DMS153 (cell line): ENCODE results near the gene SPACDR.
A peak's percentile ranks its signal among the peaks of the same experiment; 100 is the strongest.
"Not testable (repeated sequence)": the region's sequence is repeated elsewhere in the genome, so short reads cannot be mapped to it uniquely, and the experiment has no call there.

Source experiments
- DNase-seq: peaks from one replicate; lab custom pipeline; 2025; lab: John Stamatoyannopoulos, UW

SPACDR gene, protein sequence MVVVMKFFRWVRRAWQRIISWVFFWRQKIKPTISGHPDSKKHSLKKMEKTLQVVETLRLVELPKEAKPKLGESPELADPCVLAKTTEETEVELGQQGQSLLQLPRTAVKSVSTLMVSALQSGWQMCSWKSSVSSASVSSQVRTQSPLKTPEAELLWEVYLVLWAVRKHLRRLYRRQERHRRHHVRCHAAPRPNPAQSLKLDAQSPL

DNA sequence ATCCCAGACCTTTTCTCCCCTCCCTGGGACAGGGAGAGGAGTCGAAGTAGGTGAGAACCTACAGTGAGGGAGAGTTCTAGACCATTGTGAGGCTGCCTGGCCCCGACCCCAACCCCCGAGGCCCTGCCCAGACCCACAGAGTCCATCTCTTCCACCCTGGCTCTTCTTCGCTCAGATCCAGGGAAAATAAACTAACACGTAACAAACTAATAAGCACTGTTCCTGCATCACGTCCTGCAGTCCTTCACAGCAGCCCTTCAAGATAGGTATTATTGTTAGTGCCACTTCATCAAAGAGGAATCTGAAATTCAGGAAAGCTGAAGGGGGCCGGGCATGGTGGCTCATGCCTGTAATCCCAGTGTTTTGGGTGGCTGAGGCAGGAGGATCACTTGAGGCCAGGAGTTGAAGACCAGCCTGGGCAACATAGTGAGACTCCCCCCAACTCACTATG, at the start of gene SPACDR:
SPACDR (minus strand) TSS at position 51 of the 451 bp plus-strand sequence. CDS start 235 bp downstream, outside the sequence.
- no peak for DNase-seq

DNA sequence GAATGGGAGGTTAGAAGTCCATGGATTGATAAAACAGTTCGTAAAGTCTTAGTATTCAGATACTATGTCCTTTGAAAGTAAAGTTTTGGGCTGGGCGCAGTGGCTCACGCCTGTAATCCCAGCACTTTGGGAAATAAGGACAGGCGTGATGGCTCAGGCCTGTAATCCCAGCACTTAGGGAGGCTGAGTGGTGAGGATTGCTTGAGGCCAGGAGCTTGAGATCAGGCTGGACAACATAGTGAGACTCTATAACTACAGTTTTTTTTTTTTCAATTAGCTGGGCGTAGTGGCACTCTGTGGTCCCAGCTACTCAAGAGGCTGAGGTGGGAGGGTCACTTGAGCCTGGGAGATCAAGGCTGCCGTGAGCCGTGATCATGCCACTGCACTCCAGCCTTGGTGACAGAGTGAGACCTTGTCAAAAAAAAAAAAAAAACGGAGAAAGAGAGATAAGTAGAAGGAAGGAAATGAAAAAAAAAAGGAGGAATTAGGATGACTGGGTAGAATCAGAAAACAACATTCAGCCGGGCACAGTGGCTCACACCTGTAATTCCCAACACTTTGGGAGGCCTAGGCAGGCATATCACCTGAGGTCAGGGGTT, 49.3 kb upstream of the SPACDR start:
- DNase-seq = no peak

DNA sequence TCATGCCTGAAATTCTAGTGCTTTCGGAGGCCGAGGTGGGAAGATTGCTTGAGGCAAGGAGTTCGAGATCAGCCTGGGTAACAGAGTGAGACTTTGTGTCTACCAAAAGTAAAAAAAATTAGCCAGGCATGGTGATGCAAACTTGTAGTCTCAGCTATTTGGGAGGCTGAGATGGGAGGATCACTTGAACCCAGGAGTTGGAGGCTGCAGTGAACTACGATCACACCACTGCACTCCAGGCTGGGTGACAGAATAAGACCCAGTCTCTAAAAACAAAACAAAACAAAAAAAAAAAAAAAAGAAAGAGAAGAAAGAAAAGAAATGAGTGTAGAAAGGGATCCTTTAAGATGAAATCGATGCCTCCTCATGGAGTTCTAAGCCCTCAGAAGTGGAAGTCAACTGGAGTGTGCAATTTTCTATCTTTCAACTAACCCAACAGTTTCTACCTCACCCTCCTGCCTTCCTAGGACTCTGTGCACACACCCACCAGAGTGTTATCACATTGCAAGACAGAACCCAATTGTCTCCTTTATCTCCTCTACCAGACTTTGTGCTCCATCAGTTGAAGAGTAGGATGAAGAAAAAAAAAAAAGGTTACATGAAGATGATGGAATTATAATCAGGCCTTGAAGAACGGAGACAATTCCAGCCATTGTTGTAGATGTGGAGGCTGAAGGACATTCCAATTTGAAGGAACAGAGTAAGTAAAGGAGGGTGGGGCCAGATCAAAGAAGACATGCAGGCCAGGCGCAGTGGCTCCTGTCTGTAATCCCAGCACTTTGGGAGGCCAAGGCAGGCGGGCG, 46.6 kb upstream of the SPACDR start:
- DNase-seq = no peak

DNA sequence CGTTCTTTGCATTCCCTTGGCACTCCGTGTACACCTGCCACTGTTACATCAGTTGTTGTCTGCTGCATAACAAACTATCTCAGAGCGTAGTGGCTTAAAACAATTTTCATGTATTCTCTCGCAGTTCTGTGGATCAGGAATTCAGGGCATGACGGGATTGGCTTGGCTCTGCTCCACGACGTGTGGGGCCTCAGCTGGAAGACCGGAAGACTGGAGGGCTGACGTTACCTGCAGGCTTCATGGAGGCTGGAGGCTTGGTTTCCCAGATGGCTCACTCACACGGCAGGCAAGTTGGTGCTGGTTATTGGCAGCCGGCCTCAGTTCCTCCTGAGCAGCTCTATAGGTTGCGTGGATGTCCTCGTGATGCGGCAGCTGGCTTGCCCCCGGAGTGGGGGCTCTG, 45.2 kb upstream of the SPACDR start:
- DNase-seq = no peak

DNA sequence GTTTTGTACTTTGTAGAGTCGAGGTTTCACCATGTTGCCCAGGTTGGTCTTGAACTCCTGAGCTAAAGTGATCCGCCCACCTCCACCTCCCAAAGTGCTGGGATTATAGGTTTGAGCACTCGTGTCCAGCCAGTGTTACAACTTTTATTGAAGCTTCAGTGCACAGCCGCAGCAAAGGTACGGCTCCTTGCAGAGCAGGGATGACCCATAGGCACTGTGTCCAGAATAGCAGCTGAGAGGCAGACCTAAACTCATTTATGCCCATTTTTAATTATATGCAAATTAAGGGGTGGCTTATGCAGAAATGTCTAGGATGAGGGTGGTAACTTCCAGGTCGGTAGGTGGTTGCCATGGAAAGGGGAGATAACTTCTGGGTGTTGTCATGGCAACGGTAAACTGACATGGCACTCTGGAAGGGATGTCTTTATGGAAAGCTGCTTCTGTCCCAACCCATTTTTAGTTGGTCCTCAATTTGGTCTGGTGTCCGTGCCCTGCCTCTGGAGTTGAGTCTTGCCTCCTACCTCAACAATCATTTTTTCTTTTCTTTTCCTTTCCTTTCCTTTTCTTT, 42.4 kb upstream of the SPACDR start:
- DNase-seq = no peak

DNA sequence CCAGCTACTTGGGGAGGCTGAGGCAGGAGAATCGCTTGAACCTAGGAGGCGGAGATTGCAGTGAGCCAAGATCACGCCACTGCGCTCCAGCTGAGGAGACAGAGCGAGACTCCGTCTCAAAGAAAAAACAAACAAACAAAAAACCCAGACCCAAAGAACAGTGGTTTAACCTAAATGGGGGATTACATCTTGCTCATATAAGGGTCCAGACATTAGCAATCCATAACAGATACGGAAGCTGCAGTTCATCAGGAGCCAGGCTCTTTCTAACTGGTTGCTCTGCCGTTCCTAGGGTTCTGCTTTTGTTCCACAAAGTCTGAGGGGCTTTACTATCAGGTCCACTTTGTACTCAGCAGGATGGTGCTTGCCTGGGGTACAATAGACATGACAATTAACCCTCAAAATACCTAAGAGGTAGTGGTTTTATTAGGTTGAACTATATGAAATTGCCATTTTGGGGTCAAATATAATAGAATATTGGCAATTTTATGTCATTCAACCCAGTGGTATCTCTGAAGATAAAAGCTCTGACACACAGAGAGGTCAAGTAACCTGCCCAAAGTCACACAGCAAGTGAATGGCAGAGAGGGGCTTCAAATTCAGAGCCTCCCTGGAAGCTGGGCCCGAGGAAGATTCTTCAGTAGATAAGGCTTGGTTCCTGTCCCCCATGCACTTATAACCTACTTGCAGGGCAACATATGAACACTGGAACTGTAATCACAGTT, 41.0 kb upstream of the SPACDR start:
- DNase-seq = no peak

DNA sequence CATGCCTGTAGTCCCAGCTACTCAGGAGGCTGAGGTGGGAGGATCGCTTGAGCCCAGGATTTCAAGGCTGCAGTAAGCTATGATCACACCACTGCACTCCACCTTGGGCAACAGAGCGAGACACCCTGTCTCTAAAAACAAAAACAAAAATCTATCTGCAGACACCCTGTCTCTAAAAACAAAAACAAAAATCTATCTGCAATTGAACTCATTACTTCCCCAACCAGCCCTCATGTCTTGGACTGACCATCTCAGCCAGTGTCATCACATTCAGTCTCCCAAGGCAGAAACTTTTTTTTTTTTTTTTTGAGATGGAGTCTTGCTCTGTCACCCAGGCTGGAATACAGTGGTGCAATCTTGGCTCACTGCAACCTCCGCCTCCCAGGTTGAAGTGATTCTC, 40.0 kb upstream of the SPACDR start:
- not testable (repeated sequence) for DNase-seq

DNA sequence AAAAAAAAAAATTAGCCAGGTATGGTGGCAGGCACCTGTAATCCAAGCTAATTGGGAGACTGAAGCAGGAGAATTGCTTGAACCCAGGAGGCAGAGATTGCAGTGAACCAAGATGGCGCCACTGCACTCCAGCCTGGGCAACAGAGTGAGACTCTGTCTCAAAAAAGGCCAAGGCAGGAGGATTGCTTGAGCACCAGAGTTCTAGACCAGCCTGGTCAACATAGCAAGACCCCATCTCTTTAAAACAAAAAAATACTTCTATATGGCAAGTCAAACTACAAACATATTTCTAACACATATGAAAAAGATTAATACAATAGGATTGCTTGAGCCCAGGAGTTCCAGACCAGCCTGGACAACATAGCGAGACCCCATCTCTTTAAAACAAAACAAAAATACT, 36.7 kb upstream of the SPACDR start:
- not testable (repeated sequence) for DNase-seq

DNA sequence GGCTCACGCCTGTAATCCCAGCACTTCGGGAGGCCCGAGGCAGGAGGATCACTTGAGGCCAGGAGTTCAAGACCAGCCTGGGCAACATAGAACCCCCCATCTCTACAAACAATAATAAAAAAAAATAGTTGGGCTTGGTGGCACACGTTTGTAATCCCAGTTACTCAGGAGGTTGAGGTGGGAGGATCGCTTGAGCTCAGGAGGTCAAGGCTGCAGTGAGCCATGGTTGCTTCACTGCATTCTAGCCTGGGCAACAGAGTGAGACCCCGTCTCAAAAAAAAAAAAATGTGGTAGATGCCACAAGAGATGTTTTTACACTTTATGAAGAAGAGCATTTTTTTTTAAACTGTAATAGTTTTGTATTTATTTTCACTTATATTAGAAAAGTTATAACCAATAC, 32.4 kb upstream of the SPACDR start:
- DNase-seq = no peak

DNA sequence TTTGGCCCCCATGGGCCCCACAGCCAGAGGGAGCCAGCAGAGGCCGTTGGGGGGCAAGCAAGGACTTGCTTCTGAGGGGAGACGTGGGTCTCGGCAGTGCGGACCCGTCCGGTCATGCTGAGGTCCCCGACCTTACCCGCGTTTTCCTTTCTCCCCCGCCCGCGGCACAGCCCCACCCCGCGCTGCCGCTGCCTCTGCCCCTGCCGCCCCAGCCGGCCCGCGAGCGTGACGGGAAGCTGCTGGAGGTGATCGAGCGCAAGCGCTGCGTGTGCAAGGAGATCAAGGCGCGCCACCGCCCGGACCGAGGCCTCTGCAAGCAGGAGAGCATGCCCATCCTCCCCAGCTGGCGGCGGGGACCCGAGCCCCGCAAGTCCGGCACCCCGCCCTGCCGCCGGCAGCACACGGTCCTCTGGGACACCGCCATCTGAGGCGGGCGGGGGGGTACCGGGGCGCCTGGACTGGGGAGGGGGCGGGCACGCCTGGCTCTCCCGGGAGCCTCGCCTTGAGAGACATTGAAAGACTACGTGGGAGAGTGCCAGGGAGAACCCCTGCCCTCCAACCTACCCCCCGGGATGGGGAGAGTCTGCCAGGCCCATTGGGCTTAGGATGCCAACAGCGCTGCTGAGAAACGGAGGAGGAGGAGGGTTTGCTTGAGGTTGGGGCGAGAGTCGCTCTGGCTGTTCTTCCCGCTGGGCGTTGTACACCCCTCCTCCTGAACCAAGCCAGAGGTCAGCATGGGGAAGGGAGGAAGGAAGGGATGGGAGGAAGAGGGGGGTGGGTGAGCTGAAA, 29.6 kb upstream of the SPACDR start:
- DNase-seq = no peak

DNA sequence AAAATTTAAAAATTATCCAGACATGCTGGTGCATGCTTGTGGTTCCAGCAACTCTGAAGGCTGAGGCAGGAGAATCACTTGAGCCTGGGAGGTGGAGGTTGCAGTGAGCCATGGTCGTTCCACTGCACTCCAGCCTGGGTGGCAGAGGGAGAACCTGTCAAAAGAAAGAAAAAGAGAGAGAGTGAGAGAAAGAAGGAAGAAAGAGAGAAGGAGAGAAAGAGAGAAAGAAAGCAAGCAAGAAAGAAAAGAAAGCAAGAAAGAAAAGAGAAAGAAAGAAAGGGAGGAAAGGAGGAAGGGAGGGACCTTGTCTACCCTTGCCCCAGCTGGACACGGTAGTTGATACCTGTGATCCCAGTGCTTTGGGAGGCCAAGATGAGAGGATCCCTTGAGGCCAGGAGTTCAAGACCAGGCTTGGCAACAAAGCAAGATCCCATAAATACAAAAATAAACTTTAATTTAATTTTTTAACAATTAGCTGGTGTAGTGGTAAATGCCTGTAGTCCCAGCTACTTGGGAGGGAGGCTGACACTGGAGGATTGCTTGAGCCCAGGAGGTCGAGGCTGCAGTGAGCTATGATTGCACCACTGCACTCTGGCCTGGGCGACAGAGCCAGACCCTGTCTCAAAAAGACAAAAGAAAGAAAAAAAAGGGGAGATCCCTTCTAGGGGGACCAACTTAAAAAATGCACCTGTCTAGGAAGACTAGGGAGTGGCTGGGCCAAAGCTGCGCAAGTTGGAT, 28.8 kb upstream of the SPACDR start:
- no peak for DNase-seq

DNA sequence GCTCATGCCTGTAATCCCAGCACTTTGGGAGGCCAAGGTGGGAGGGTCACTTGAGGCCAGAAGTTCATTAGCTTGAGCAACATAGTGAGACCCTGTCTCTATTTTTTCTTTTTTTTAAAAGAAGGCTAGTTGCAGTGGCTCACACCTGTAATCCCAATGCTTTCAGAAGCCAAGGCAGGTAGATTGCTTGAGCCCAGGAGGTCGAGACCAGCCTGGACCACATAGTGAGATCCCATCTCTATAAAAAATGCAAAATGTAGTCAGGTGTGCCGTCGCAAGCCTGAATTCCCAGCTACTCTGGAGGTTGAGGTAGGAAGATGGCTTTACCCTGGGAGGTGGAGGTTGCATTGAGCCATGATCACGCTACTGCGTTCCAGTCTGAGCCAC, 27.1 kb upstream of the SPACDR start:
- DNase-seq = no peak

DNA sequence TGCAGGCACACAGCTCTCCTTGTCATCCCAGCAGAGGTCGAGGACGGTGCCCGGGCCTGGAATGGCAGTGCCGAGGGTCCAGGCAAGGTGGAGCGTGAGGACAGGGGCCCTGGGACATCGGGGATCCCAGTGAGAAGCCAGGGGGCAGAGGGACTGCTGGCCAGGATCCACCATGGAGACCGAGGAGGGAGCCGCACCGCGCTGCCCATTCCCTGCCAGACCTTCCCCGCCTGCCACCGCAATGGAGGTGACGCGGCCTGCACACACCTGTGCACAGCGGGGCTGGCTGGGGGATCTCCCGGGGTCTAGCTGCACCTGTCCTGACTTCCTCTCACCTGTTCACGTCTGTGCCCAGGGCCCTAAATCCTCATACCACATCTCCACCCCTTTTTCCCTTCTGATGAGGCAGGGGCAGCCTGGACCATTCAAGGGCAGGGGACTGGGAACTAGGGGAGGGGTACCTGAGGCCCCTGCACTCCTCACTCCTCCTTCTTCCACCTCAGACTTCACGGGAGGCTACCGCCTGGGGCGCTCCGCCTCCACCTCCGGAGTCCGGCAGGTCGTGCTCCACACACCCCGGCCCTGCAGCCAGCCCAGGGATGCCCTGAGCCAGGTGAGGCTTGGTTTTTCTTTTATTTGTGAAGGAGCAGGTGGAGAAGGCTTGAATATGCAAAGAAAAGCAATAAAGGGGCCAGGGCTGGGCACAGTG, 26.6 kb upstream of the SPACDR start:
- DNase-seq = no peak

DNA sequence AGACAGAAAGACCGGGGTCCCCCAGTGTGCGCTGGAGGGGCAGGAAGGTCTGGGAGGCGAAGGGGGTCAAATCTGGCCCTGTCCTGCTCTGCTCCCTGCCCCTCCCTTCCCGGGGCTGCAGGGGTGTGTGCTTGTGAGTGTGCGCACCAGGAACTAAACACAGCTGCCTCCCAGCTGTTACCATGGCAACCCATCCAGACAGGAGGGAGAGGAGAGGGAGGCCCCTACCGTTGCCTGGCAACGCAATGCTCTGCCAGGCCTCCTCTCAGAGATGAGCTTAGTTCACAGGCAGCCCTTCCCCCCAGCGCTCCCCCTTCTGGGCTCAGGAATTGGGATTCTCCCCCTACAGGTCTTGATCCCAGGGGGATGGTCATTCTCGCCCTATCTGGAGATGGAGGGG, 25.8 kb upstream of the SPACDR start:
- peak; percentile 99 for DNase-seq

DNA sequence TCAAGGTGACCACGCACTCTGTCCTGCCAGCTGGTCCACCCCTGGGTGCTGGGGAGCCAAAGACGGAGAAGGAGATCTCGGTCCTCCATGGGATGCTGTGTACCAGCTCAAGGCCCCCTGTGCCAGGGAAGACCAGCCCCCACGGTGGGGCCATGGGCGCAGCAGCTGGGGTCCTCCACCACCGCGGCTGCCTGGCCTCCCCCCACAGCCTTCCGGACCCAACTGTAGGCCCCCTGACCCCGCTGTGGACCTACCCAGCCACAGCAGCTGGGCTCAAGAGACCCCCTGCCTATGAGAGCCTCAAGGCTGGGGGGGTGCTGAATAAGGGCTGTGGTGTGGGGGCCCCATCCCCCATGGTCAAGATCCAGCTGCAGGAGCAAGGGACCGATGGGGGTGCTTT, 25.1 kb upstream of the SPACDR start:
- DNase-seq = no peak

DNA sequence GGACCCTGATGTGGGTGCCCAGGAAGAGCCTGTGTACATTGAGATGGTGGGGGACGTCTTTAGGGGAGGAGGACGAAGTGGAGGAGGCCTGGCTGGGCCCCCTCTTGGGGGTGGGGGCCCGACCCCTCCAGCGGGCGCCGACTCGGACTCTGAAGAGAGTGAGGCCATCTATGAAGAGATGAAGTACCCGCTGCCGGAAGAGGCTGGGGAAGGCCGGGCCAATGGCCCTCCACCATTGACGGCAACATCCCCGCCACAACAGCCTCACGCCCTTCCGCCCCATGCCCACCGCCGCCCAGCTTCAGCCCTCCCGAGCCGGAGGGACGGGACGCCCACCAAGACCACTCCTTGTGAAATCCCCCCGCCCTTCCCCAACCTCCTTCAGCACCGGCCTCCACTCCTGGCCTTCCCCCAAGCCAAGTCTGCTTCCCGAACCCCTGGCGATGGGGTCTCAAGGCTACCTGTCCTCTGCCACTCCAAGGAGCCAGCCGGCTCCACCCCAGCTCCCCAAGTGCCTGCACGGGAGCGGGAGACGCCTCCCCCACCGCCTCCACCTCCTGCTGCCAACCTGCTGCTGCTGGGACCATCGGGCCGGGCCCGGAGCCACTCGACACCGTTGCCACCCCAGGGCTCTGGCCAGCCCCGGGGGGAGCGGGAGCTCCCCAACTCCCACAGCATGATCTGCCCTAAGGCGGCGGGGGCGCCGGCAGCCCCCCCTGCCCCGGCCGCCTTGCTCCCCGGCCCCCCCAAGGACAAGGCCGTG, 24.5 kb upstream of the SPACDR start:
- DNase-seq = no peak

DNA sequence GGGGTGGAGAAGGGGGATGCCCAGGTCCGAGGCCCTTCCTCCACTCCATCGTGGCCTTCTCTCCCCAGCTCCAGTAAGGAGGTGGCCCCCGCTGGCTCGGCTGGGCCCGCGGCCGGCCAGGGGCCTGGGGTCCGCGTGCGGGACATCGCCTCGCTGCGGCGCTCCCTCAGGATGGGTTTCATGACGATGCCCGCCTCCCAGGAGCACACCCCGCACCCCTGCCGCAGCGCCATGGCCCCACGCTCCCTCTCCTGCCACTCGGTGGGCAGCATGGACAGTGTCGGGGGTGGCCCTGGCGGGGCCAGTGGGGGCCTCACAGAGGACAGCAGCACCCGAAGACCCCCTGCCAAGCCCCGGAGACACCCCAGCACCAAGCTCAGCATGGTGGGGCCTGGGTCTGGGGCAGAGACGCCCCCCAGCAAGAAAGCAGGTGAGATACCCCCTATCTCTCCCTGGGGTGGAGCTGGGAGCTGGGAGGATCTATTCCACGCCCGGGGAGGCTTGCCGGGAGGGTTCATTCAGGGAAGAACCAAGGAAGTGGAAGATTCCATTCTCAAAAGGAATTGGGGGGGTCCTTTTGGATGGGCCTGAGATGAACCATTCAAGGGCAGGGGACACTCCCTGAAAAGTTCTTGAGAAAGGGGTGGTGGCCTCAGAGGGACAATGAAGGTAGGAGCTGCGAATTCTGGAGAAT, 22.8 kb upstream of the SPACDR start:
- DNase-seq = no peak

DNA sequence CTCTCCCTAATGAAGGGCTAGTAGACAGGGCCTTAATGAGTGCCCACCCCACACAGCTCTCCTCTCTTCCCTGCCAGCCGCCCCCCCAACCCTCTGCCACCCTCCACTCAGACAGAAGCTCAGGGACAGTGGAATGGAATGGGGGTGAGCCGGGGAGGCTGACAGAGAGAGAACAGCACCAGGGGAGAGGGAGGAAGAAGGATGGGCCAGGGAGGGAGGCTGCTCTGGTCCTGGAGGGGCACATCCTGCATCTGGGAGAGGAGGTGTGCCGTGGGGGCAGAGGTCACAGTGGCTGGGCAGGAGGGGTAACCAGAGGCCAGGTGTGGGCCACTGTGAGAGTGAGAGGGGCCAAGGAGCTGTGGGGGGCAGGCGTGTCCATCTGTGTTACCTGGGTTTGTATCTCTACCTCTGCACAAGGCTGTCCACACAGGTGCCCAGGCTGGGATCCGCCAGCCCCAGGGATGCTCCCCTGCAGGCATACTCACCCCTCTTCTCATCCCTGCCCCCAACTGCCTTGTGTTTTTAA, 22.1 kb upstream of the SPACDR start:
- no peak for DNase-seq
